ENCODE measurements around the gene MID1IP1. TPM values are rescaled to one million over a fixed set of nuclear protein-coding genes. Genes with fewer than 3 reads are reported as not detected.

MID1IP1 gene
- total RNA-seq, 3 donors from 2014 or later (not counting 1 experiment from before 2014, with no cell fraction given): 7.2 to 19.1 (median 14.4) TPM

DNA sequence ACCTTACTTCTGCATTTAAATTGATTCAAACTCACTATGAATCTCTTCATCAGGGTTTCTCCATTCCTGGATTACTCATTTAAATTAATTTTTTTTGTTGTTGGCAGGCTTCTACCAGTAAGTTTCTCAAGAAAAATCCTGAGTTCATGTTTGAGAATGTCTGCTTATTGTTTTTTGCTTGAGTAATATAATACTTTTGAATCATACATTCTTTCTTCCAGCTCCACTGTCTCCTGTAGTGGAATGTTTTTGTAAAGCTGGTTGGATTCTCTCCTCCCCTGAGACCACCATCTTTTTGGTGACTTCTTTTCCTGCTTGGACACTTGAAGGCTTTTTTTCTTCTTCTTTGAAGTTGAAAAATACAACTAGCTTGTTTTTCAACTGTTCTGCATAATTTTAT, 4.3 kb upstream of the MID1IP1 start:
- H3K27ac Mint-ChIP-seq: no peak overlapping the region
- Histone ChIP-seq H3K36me3 (ENCODE audit: control insufficient read depth, insufficient read depth, low read length) (no peaks in the 10 kb centered on the region), H3K4me3 (ENCODE audit: low read length) (no peak overlapping the region), H3K27me3 (ENCODE audit: control insufficient read depth, insufficient read depth, low read length) (no peaks in the 10 kb centered on the region), H3K27ac (ENCODE audit: low read length) (no peak overlapping the region), H3K9me3 (ENCODE audit: control insufficient read depth, insufficient read depth, low read length) (no peaks in the 10 kb centered on the region), H3K4me1 (ENCODE audit: control insufficient read depth, insufficient read depth, low read length) (peaks cover 8% of the 10 kb centered on the region)
- peaks cover 5 to 24% of the 10 kb centered on the region in 2 donors for H3K27me3 Mint-ChIP-seq (ENCODE audit: low read depth in 2 of 2)
- no peak for ATAC-seq
- H3K4me1 Mint-ChIP-seq: peaks cover 8 to 10% of the 10 kb centered on the region in 2 donors
- no peak overlapping the region for H3K4me3 Mint-ChIP-seq
- no peaks in the 10 kb centered on the region for H3K9me3 Mint-ChIP-seq
- DNase-seq: no peak
- no peaks in the 10 kb centered on the region for H3K36me3 Mint-ChIP-seq
- TF ChIP-seq, protein P1, sequence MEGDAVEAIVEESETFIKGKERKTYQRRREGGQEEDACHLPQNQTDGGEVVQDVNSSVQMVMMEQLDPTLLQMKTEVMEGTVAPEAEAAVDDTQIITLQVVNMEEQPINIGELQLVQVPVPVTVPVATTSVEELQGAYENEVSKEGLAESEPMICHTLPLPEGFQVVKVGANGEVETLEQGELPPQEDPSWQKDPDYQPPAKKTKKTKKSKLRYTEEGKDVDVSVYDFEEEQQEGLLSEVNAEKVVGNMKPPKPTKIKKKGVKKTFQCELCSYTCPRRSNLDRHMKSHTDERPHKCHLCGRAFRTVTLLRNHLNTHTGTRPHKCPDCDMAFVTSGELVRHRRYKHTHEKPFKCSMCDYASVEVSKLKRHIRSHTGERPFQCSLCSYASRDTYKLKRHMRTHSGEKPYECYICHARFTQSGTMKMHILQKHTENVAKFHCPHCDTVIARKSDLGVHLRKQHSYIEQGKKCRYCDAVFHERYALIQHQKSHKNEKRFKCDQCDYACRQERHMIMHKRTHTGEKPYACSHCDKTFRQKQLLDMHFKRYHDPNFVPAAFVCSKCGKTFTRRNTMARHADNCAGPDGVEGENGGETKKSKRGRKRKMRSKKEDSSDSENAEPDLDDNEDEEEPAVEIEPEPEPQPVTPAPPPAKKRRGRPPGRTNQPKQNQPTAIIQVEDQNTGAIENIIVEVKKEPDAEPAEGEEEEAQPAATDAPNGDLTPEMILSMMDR (IDR thresholded peaks at IDR 0.05): no peak
- intact Hi-C loops (cut with micrococcal nuclease): no loop called here

- Histone ChIP-seq H3K4me3 (ENCODE audit: low read length) (no peak overlapping the region), H3K36me3 (ENCODE audit: control insufficient read depth, insufficient read depth, low read length) (no peaks in the 10 kb centered on the region), H3K27ac (ENCODE audit: low read length) (no peak overlapping the region), H3K9me3 (ENCODE audit: control insufficient read depth, insufficient read depth, low read length) (no peaks in the 10 kb centered on the region), H3K27me3 (ENCODE audit: control insufficient read depth, insufficient read depth, low read length) (no peaks in the 10 kb centered on the region), H3K4me1 (ENCODE audit: control insufficient read depth, insufficient read depth, low read length) (peaks cover 17% of the 10 kb centered on the region)
- Mint-ChIP-seq H3K36me3 (no peaks in the 10 kb centered on the region), H3K4me1 (peaks cover 14 to 16% of the 10 kb centered on the region in 2 donors), H3K9me3 (no peaks in the 10 kb centered on the region), H3K27me3 (ENCODE audit: low read depth in 2 of 2) (peaks cover 5 to 24% of the 10 kb centered on the region in 2 donors), H3K4me3 (no peak overlapping the region), H3K27ac (no peak overlapping the region)
- TF ChIP-seq, protein P1 (IDR thresholded peaks at IDR 0.05): no peak
- DNase-seq: no peak
- ATAC-seq: no peak
- intact Hi-C loops (cut with micrococcal nuclease): no loop called here
- no CpG with 5 or more reads among the region's 1 CpG for WGBS (ENCODE audit: insufficient coverage)
Measured at GRCh38 chrX:38798956-38799355, 2.3 kb upstream of the MID1IP1 start.

DNA sequence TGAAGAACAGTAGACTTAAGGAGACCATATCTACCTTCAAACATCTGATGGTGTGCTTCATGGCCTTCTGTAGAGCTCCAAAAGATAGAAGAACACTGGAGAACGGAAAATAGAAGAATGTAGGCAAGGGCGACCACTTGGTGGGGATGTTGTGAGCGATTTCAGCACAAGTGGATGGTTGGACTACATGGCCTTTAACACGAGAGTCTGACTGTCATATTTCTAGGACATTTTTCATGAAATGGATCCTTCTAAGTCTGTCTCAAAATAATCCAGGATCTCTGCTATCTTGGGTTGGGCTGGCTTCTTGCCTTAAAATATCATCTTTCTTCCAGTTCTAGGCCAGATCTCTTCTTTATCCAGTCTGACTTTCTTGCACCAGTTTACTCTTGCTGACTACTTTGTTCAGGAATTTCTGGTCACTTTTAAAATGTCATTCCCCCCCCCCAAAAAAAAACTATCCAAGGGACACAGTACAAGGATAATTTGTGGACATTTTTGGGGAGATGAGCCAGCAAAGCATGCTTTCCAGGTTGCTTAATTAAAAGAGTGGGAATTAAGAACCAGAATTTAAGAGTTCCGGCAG, 1.2 kb upstream of the MID1IP1 start:
- ATAC-seq (no peak), DNase-seq (peak in 1 of 2 donors; percentile 61)
- no peak overlapping the region for H3K27ac Mint-ChIP-seq
- no peak overlapping the region for H3K4me3 Mint-ChIP-seq
- peaks cover 5 to 24% of the 10 kb centered on the region in 2 donors for H3K27me3 Mint-ChIP-seq (ENCODE audit: low read depth in 2 of 2)
- no peaks in the 10 kb centered on the region for H3K9me3 Mint-ChIP-seq
- intact Hi-C loops (cut with micrococcal nuclease): no loop called here
- peaks cover 18% of the 10 kb centered on the region for H3K4me1 ChIP-seq (ENCODE audit: control insufficient read depth, insufficient read depth, low read length)
- TF ChIP-seq, protein P1 (IDR thresholded peaks at IDR 0.05): no peak
- no peaks in the 10 kb centered on the region for H3K36me3 ChIP-seq (ENCODE audit: control insufficient read depth, insufficient read depth, low read length)
- no peaks in the 10 kb centered on the region for H3K36me3 Mint-ChIP-seq
- no peaks in the 10 kb centered on the region for H3K9me3 ChIP-seq (ENCODE audit: control insufficient read depth, insufficient read depth, low read length)
- no peak overlapping the region for H3K4me3 ChIP-seq (ENCODE audit: low read length)
- 60% methylated on average over 5 of the region's 5 CpGs for WGBS (ENCODE audit: insufficient coverage)
- no peaks in the 10 kb centered on the region for H3K27me3 ChIP-seq (ENCODE audit: control insufficient read depth, insufficient read depth, low read length)
- H3K4me1 Mint-ChIP-seq: peaks cover 14 to 16% of the 10 kb centered on the region in 2 donors
- no peak overlapping the region for H3K27ac ChIP-seq (ENCODE audit: low read length)

DNA sequence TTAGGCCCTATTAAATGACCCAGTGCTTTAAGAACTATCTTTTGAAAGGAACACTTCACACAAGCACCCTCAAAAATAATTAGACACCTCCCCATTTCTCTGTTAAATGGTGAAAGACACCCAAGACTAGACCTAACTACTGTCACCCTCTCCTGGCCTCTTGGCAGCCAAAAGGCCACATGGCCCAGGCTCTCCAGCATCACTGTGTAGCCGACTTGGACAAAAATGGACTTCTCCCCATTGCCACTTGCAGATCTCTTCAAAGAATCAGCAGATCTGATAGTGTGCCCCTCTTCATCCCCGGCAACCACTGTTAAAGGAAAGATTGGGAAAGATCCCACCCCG, 2.0 kb downstream of the MID1IP1 start:
- Histone ChIP-seq H3K36me3 (ENCODE audit: control insufficient read depth, insufficient read depth, low read length) (no peaks in the 10 kb centered on the region), H3K27ac (ENCODE audit: low read length) (peak overlapping the region; percentile 81), H3K27me3 (ENCODE audit: control insufficient read depth, insufficient read depth, low read length) (no peaks in the 10 kb centered on the region), H3K9me3 (ENCODE audit: control insufficient read depth, insufficient read depth, low read length) (no peaks in the 10 kb centered on the region), H3K4me3 (ENCODE audit: low read length) (peak overlapping the region; percentile 81), H3K4me1 (ENCODE audit: control insufficient read depth, insufficient read depth, low read length) (peaks cover 24% of the 10 kb centered on the region)
- intact Hi-C loops (cut with micrococcal nuclease): no loop called here
- H3K9me3 Mint-ChIP-seq: no peaks in the 10 kb centered on the region
- ATAC-seq: no peak
- H3K27me3 Mint-ChIP-seq (ENCODE audit: low read depth in 2 of 2): peaks cover 5 to 10% of the 10 kb centered on the region in 2 donors
- H3K36me3 Mint-ChIP-seq: no peaks in the 10 kb centered on the region
- 29% methylated on average over 1 of the region's 3 CpGs for WGBS (ENCODE audit: insufficient coverage)
- H3K4me3 Mint-ChIP-seq: peak overlapping the region; percentile 93
- peak in 1 of 2 donors; percentile 26 for DNase-seq
- TF ChIP-seq, protein P1 (IDR thresholded peaks at IDR 0.05): no peak
- peak overlapping the region in 1 of 2 donors; percentile 87 for H3K27ac Mint-ChIP-seq
- peaks cover 27 to 28% of the 10 kb centered on the region in 2 donors for H3K4me1 Mint-ChIP-seq
